SK-N-MC (cell line): ENCODE measurements around the gene COPE.

ENCODE experiments used
- DNase-seq: peaks from one replicate; pipeline ENCODE4 v3.0.0-alpha.2; 2011; ENCODE audit warnings: low read depth, low spot score
- H3K27ac ChIP-seq: fragments of 200-600 bp; sonication (generic); 2 replicates; pipeline ENCODE4 v1.5.1; 2016; ENCODE audit warnings: mixed run types
- H3K36me3 ChIP-seq: fragments of 200-600 bp; sonication (generic); 2 replicates; pipeline ENCODE4 v1.6.1; 2017; ENCODE audit warnings: antibody characterized with exemption, low read length, mixed read lengths; ENCODE audit not compliant: insufficient read depth
- H3K4me3 ChIP-seq: fragments of 200-600 bp; sonication (generic); 2 replicates; pipeline ENCODE4 v1.5.1; 2016
- H3K9ac ChIP-seq: fragments of 200-600 bp; sonication (generic); 2 replicates; pipeline ENCODE4 v1.8.0; 2017; ENCODE audit warnings: mixed run types, mixed read lengths; ENCODE audit not compliant: insufficient read length
- H3K9me3 ChIP-seq: fragments of 200-600 bp; sonication (generic); 2 replicates; pipeline ENCODE4 v1.6.1; 2017; ENCODE audit warnings: low read depth, mild to moderate bottlenecking, antibody characterized with exemption, low read length, moderate library complexity, mixed read lengths
- EZH2 ChIP-seq: fragments of 200-600 bp; sonication (generic); IDR thresholded peaks from one replicate; pipeline ENCODE4 v1.6.1; 2017; ENCODE audit warnings: antibody characterized with exemption
- FOXP2 ChIP-seq: optimal IDR thresholded peaks from 2 replicates; pipeline ENCODE3; 2011; ENCODE audit warnings: mild to moderate bottlenecking, moderate library complexity; ENCODE audit not compliant: insufficient read depth; ENCODE audit errors: extremely low read length, control extremely low read depth
- POLR2AphosphoS5 ChIP-seq: IDR thresholded peaks from 2 replicates; pipeline ENCODE4 v1.6.1; 2012; ENCODE audit warnings: mild to moderate bottlenecking, low read depth, low read length, borderline replicate concordance

COPE gene

DNA sequence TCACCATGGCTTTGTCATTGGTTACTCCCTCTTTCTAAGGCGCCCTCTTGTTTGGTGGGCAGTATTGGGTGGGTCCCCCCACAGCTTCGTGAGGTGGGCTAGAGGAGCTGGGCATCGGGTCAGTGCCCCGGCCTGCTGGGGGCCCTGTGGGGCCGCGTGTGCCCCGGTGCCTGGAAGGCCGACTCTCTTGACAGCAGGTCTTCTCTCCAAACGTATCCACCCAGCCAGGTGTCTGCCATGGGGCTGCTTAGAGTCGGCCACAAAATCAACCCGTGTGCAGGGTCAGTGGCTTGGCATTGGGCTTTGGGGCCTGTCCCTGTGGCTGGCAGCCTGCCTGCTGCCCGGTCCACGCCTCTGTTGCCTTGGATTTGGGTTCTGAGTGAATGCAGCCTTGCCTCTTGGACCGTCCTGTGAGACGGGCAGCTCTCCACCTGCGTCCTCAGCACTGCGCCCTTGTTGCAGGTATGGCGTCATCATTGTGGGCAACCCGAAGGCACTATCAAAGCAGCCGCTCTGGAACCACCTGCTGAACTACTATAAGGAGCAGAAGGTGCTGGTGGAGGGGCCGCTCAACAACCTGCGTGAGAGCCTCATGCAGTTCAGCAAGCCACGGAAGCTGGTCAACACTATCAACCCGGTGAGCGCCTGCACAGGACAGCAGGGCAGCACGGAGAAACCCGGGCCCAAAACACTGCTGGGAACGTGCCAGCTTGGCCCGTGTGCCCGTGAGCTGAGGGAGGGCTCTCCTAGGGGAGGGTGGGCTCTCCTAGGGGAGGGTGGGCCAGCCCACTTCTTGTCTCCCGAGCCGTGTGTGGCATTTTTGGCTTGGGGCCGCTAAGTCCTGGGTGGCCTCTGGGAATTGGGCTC, 56.0 kb downstream of the COPE start:
- Histone ChIP-seq H3K27ac (no peak overlapping the region), H3K9me3 (no peaks in the 10 kb centered on the region), H3K9ac (no peak overlapping the region), H3K36me3 (peaks cover 82% of the 10 kb centered on the region), H3K4me3 (no peak overlapping the region)
- DNase-seq = no peak
- TF ChIP-seq EZH2 (no peak), FOXP2 (no peak), POLR2AphosphoS5 (no peak)

DNA sequence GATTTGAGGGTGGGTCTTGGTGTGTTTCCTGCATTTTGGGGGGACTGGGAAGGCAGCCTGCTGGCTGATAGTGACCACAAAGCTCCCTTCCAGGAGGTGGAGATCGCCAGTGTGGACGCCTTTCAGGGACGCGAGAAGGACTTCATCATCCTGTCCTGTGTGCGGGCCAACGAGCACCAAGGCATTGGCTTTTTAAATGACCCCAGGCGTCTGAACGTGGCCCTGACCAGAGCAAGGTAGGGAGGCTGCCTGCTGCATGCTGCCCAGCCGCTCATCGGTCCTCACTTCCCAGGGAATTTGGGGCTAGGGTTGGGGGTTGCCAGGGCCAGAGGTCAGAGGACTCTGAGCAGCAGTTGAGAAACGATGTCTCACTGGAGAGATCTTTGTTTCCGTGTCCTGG, 57.3 kb downstream of the COPE start:
- Histone ChIP-seq H3K9ac (no peak overlapping the region), H3K36me3 (peaks cover 81% of the 10 kb centered on the region), H3K4me3 (no peak overlapping the region), H3K9me3 (no peaks in the 10 kb centered on the region), H3K27ac (no peak overlapping the region)
- DNase-seq = no peak
- TF ChIP-seq POLR2AphosphoS5 (no peak), FOXP2 (no peak), EZH2 (no peak)

DNA sequence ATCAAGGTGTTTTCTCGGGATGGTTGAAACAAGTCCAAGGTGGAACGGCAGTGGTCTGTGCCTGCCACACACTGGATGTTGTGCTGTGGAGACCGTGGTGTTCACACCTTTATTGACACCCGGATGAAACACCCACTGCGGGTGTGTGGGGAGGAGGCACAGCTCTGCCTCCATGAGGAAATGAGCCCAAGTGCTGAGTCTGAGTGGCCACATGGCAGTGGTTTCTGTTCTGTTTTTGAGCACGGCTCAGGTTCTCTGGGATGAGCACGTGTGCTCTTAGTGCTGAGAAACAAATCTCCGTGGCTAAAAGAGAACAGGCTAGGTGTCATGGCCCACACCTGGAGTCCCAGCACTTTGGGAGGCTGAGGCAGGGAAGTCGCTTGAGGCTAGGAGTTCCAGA, 58.0 kb downstream of the COPE start:
- no peaks in the 10 kb centered on the region for H3K9me3 ChIP-seq
- H3K36me3 ChIP-seq = peaks cover 83% of the 10 kb centered on the region
- TF ChIP-seq POLR2AphosphoS5 (no peak), EZH2 (no peak), FOXP2 (no peak)
- H3K9ac ChIP-seq = no peak overlapping the region
- H3K4me3 ChIP-seq = no peak overlapping the region
- no peak overlapping the region for H3K27ac ChIP-seq
- no peak for DNase-seq

DNA sequence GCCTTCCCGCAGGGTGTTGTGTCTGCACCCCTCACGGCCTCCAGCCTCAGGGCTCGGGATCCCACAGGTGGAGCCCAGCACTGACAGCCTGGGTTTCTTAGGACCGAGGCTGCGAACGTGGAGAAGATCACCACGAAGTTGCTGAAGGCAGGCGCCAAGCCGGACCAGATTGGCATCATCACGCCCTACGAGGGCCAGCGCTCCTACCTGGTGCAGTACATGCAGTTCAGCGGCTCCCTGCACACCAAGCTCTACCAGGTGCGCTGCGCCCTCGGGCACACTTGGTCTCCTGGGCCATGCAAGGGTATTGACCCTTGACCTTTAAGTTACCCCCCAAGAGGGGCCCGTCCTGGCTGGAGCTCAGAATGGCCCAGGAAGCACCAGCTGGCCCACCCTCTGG, 58.5 kb downstream of the COPE start:
- DNase-seq = no peak
- Histone ChIP-seq H3K9ac (no peak overlapping the region), H3K4me3 (no peak overlapping the region), H3K36me3 (peaks cover 83% of the 10 kb centered on the region), H3K9me3 (no peaks in the 10 kb centered on the region), H3K27ac (no peak overlapping the region)
- no peak for TF ChIP-seq POLR2AphosphoS5
- no peak for TF ChIP-seq FOXP2
- TF ChIP-seq EZH2 = no peak

DNA sequence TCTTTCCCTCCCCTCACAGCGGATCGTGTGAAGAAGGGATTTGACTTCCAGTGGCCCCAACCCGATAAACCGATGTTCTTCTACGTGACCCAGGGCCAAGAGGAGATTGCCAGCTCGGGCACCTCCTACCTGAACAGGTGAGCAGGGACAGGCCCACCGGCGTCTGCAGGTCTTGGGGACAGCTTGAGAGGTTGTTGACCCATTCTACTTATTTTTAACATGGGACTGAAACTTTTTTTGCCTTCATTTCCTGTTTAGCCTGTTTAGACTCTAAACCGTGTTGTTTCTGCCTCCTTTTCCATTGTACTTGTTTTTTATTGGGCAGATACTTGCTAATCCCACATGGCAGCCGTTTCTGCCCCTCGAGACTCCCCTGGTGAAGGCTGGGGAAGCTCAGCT, 58.9 kb downstream of the COPE start:
- H3K9ac ChIP-seq = no peak overlapping the region

DNA sequence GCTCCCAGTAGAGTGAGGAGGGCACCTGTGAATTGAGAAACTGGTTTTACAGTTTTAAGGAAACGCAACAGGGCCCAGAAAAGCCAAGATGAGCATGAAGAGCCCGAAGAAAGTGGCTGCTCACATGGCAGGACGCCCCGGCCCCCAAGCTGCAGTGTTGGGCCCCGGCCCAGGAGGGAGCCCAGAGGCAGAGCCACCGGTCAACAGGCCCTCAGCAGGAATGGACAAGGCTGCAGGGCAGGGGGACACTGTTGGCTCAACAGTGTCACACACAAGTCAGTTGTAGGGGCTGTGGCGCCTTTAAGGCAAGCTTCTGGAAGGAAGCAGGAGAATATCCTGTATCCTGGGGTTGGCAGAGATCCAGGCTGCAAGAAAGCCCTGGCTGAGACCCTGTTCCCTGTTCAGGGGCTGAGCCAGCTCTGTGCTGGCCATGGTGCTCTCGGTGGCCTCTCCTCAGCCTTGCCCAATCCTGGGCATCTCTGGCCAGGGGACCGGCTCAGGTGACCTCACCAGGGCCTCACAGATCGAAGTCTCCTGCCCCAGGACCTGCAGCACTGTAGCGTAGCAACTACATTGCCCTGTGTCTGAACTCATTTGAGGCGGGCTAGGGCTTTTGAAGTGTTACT, 59.4 kb downstream of the COPE start:
- Histone ChIP-seq H3K9ac (no peak overlapping the region), H3K27ac (no peak overlapping the region), H3K36me3 (peaks cover 83% of the 10 kb centered on the region), H3K4me3 (no peak overlapping the region), H3K9me3 (no peaks in the 10 kb centered on the region)
- TF ChIP-seq FOXP2 (no peak), POLR2AphosphoS5 (no peak), EZH2 (no peak)
- DNase-seq = no peak

More for the DNA sequence above, 58.9 kb downstream of the COPE start:
- peaks cover 83% of the 10 kb centered on the region for H3K36me3 ChIP-seq
- no peak overlapping the region for H3K27ac ChIP-seq
- no peaks in the 10 kb centered on the region for H3K9me3 ChIP-seq
- DNase-seq = no peak
- H3K4me3 ChIP-seq = no peak overlapping the region
- no peak for TF ChIP-seq POLR2AphosphoS5
- TF ChIP-seq EZH2 = no peak
- TF ChIP-seq FOXP2 = no peak

DNA sequence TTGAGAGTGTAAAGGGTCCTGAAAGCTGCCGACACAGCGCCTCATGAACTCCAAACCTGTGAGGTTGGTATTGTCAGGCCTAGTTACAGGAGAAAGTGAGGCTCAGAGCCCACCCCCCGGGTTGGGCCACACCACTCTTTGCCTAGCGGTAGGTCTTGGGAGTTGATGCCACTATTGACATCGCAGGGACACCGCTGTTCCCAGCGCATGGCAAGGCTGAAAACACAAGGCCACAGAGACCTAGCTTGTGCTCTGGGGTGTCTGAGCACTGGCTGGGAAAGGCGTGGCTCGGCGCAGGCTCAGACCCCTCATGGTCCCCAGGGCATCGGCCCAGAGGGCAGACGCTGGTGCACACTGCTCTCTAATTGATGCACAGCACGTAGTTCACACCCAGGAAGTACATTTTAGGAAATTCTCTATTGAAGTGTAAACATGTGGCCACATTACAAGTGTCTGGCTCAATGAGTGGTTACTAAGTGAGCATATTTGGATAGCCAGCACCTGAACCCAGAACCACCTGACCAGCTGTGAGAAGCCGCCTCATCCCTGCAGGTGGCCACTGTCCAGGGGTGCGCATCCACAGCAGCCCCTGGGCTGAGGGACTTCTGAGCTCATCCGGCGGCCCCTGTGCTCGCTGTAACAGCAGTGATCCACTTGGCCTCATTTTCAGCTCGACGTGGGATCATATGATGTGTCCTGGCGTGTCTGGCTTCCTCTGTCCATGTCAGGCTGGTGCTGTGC, 60.1 kb downstream of the COPE start:
- Histone ChIP-seq H3K27ac (no peak overlapping the region), H3K9me3 (no peaks in the 10 kb centered on the region), H3K9ac (no peak overlapping the region), H3K36me3 (peaks cover 88% of the 10 kb centered on the region), H3K4me3 (no peak overlapping the region)
- TF ChIP-seq FOXP2 = no peak
- TF ChIP-seq POLR2AphosphoS5 = no peak
- TF ChIP-seq EZH2 = no peak
- DNase-seq = no peak

DNA sequence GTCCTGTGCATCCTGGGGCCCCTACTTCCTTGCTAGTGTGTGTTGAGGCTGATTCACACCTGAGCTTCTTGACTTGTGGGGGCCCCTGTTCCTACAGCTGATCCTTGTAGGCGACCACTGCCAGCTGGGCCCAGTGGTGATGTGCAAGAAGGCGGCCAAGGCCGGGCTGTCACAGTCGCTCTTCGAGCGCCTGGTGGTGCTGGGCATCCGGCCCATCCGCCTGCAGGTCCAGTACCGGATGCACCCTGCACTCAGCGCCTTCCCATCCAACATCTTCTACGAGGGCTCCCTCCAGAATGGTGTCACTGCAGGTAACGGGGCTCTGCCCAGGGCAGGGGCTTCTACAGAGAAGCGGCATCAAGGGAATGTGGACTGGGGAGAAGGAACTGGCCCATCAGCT, 62.0 kb downstream of the COPE start:
- H3K9ac ChIP-seq = no peak overlapping the region
- TF ChIP-seq FOXP2 (no peak), POLR2AphosphoS5 (no peak), EZH2 (no peak)
- H3K4me3 ChIP-seq = no peak overlapping the region
- H3K27ac ChIP-seq = no peak overlapping the region
- no peaks in the 10 kb centered on the region for H3K9me3 ChIP-seq
- peaks cover 91% of the 10 kb centered on the region for H3K36me3 ChIP-seq
- no peak for DNase-seq
